Fibroblast of skin of abdomen (primary cell): ENCODE data around the gene FBLN1.
"Not testable (repeated sequence)": the region's sequence is repeated elsewhere in the genome, so short reads cannot be mapped to it uniquely, and the experiment has no call there.

Experiments
- DNase-seq: peaks from one replicate; pipeline ENCODE4 v3.0.0-alpha.2; 2013

Gene FBLN1

DNA sequence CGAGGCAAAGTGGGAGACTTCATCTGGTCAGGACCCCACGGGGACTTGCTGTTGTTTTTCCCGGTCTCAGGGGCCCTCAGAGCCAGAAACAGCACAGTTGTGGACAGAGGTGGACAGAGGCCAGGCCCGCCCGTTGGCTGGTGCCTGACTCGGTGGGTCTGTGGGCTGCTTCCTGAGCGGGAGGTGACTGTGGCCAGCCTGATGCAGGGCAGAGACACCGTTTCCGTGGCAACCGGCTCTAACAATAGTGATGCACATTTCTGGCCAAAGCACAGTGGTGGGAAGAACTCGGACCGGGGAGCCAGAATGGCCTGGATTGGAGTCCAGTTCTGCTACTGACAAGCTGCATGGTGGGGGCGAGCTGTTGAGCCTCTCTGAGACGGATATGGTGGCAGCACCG, 110.3 kb downstream of the FBLN1 start:
- no peak for DNase-seq

DNA sequence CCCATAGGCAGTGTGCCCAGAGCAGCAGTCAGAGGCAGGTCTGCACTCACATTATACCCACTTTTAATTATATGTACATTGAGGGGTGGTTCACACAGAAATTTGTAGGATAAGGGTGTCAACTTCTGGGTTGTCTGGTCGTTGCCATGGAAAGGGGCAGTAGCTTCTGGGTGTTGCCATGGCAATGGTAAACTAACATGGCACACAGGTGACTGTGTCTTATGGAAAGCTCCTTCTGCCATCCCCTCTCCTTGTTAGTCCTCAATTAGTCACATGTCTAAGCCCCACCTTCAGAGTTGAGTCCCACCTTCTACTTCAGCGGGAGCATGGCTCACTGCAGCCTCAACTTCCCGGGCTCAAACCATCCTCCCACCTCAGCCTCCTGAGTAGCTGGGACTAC, 112.7 kb downstream of the FBLN1 start:
- no peak for DNase-seq

GRCh38 chr22:45616432-45616831, 113.7 kb downstream of the FBLN1 start:
- DNase-seq: no peak

- no peak for DNase-seq
Observed at GRCh38 chr22:45617948-45618347, 115.3 kb downstream of the FBLN1 start.

DNA sequence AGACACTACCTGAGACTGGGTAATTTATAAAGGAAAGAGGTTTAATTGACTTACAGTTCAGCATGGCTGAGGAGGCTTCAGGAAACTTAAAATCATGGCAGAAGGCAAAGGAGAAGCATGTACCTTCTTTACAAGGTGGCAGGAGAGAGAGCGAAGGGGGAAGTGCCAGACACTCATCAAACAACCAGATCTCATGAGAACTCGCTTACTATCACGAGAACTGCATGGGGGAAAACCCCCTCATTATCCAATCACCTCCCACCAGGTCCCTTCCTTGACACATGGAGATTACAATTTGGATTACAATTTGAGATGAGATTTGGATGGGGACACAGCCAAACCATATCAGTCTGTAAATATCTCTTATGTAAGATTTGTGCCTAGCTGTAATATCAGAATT, 118.0 kb downstream of the FBLN1 start:
- DNase-seq: no peak

- DNase-seq: no peak
Observed at GRCh38 chr22:45621836-45622600, 119.3 kb downstream of the FBLN1 start.

DNA sequence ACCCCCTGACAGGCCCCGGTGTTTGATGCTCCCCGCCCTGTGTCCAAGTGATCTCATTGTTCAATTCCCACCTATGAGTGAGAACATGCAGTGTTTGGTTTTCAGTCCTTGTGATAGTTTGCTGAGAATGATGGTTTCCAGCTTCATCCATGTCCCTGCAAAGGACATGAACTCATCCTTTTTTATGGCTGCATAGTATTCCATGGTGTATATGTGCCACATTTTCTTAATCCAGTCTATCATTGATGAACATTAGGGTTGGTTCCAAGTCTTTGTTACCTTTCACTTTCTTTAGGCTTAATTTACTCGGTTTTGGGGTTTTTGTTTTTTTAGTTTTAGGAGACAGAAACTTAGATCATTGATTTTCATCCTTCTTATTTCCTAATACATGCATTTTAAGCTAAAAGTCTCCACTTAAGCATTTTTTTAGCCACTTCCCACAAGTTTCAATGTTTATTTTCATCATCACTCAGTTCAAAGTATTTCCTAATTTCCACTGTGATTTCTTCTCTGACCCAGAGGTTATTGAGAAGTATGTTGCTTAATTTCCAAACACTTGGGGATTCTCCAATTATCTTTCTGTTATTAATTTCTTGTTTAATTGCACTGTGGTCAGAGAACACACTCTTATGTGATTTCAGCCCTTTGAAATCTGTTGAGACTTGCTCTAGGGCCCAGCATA, 120.9 kb downstream of the FBLN1 start:
- DNase-seq: not testable (repeated sequence)

DNA sequence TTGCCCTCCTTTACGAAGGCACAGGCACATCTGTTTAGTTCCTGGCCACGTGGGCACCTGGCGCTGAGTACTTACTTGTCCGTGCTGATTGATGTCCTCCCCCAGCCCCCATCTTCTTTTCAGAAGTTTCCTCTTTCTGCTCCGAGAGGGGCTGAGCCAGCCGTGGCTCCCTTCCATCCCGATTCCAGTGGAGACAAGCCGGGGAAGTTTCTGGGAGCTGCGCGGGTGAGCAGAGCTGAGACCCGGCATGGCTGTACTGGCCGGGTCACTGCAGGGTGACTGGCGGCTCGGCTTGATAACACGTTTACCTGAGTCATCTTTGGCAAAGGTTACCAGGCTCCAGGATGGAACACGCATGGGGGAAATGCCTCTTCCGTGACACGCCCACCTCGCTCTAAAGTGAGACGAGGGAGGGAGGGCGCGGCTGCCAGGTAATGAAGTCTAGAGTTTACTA, 123.5 kb downstream of the FBLN1 start:
- DNase-seq: no peak

DNA sequence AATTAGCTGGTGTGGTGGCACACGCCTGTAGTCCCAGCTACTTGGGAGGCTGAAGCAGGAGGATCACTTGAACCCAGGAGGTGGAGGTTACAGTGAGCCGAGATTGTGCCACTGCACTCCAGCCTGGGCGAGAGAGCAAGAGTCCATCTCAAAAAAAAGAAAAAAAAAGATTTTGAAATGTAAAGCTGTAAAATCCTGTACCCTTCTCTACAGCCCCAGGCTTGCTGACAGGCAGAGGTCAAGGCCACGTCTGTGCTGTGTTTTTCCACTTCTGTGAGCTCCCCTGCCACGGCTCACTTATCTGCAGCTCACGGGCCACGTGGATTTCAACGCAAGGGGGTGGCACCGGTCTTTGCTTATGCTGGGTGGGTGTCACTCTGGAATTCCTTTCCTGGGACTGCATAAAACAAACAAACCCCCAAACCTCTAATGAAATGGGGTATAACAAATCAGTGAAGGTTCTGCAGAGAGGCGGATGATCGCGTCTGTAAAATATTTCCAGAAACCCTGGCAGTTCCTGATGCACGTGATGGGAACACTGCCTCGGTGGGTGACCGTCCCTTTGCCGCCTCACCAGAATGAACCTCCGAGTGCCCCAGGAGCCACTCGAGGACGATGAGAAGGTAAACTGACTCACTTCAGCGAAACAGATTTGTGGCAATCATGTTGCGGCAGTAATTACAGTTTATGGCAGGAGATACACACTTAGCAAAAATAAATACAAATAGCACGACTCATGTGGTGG, 125.0 kb downstream of the FBLN1 start:
- DNase-seq: no peak

- DNase-seq: no peak
Observed at GRCh38 chr22:45628515-45628914, 125.8 kb downstream of the FBLN1 start.

DNA sequence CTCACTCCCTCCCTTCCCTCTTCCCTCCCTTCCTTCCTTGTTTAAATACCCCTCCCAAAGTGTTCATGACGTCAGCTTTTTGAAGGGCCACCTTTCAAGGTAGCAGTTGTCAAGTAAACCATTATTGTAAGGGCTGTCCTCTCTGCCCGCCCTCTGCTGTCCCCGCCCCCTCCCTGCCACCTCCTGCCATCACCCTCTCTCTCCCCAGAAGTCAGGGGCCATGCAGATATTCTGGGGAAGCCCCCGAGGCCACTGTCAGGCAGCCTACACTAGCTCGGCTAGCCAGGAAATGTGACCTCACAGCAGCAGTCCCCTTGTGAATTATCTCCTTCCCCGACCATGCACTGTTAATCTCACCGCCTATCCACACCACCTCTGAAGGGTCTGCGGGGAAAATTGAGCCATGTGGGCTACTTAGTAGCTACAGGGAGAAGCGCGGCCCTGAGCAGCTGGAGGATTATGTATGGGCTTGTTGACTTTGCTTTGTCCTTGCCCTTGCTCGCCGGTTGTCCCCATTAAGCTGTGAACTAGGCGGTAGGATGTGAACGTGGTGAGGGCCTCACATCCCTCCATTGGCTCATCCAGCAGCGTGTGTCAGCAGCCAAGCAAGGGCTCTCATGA, 126.9 kb downstream of the FBLN1 start:
- DNase-seq: no peak

GRCh38 chr22:45630436-45630835, 127.8 kb downstream of the FBLN1 start:
- DNase-seq: no peak

DNA sequence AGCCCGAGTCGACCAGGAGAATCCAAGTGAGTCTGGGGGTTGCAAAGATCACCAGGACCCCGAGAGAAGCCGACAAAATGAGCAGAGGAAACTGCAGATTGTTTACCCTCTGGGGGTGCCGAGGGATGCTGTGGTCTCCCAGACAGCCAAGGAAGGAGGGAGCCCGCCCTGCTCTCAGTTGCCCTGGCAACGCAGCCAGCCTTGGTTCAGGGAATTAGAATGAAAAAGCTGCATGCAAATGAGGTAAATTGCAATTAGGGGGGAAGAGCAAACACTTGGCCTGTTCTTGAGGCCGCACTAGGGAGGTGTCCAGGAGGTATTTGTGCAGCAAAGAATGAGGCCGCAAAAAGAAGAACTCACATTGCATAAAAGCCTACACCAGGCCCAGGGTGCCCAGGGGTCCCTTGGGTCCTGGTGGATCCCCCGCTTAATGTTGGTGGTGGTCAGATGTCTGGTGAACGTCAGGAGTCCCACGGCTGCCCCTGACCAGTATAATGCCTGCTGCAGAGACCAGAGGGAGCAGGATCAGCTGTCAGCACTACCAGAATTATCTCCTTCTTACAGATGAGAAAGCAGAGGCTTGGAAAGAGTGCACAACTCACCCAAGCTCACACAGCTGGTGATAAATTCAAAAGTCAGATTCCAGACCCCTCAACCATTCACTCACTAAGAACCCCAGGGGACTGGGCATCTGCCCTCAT, 128.6 kb downstream of the FBLN1 start:
- DNase-seq: no peak

- no peak for DNase-seq
Observed at GRCh38 chr22:45631841-45632238, 129.2 kb downstream of the FBLN1 start.

- no peak for DNase-seq
Observed at GRCh38 chr22:45632791-45633515, 130.3 kb downstream of the FBLN1 start.

DNA sequence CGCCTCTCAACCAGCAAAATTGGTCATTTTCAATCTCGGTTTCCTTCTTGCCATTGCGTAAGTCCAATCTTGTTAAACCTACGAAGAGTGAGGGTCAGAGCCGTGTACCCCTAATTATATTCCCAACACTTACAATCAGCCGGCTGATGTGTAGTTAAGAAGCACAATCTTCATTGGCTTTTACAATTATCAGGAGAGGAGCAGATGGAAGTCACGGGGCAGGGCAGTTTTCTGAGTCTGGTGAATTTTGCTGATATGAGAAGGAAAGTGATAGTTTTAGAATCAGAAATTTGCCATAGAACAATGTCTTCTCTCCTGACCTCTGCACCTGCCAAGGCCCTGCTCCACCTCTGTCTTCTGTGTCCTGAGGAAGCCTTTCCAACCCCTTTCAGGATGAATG, 134.0 kb downstream of the FBLN1 start:
- DNase-seq: no peak

DNA sequence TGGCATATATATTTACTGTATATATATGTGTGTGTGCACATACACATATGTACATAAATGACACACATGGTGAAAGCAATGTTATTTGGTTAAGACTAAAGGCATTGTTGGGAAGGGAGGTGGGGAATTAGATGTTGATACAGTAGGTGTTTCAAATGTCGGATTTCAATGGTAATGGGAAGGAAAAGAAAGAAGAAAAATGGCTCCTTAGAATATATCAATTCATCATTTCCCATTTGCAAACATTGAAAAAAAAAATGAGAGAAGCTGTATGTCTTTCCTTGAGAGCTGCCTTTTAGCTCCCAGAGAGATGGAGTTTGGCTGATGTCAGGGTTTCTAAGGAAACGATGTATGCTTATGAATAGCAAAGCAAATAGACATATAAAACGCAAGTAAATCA, 135.5 kb downstream of the FBLN1 start:
- DNase-seq: no peak

DNA sequence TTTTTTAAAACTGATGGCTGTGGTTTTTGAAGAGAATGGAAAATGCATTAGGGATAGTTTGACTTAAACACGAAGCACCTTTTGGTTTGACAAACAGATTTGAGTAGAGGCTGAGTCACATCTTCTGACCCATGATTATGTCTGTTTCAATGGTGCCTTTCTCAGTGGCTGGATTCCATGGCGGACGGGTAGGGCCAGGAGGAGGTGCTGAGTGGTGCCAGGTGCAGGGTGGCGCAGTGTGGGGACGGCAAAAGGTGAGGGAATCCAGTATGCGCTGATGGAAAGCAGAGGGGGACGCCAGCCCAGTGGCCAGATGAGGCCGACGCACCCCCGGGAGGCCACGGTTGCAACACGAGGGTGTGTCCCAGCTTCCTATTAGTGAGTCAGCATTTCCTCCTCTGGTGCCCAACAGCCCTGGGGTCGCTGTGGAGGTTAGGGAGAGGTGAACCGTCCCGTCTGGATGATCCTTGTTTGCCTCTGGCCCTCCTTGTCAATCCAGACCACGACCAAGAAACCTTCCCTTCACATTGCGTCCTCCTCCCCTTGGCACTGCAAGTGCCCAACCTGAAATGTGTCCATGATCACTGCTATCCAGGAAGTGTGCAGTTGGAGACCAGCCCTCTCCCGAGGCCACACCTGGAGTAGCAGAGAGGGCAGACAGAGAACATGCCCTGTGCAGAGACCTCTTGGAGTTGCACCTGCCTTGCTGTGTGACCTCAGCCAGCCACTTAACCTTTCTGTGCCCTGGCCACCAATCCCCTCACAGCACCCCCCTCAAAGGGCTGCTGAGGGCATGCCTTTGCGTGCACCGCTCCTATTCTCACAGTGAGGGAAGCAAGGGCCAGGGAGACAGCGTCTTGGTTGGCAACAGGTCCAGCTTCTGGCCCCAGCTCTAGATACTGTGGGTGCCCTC, 136.4 kb downstream of the FBLN1 start:
- peak; percentile 14 for DNase-seq

DNA sequence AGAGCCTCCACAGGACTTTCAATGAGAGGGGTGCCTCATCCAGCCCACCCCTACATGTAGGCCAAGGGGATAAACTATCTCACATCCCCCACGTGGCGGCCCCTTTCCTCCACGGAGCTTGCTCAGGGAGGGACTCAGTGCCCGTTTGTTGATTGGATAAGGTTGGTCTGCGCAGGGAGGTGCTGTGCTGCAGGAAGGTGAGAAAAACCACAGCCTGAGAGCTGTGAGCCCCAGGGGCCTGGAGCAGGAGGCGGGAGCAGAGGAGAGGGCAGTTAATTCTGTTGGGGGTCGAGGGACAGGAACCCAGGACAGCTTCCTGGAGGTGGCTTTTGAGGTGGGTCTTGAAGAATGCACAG, 137.0 kb downstream of the FBLN1 start:
- no peak for DNase-seq

GRCh38 chr22:45640291-45640940, 137.7 kb downstream of the FBLN1 start:
- DNase-seq: no peak
